HepG2 (cell line): ENCODE data around the gene DTNA. TPM values are rescaled to one million over a fixed set of nuclear protein-coding genes. Genes with fewer than 3 reads are reported as not detected.

Experiments
- ASH2L ChIP-seq: fragments of 300-600, 200-600 bp; sonication (generic); IDR thresholded peaks from 2 replicates; pipeline ENCODE4 v1.7.0; 2017; ENCODE audit warnings: low read depth, mild to moderate bottlenecking, moderate library complexity, mixed read lengths, low read length; ENCODE audit not compliant: insufficient read length
- ATF1 ChIP-seq: IDR thresholded peaks from 2 replicates; pipeline ENCODE4 v1.6.1; 2016; ENCODE audit warnings: mild to moderate bottlenecking, control low read depth
- CHD4 ChIP-seq: fragments of 200-600 bp; sonication (generic); IDR thresholded peaks from 2 replicates; pipeline ENCODE4 v1.7.0; 2017; ENCODE audit warnings: mild to moderate bottlenecking, low read length, borderline replicate concordance
- HMGXB4 ChIP-seq, 2 experiments: sonication (generic) in 1 of 2; formaldehyde crosslinking in 1 of 2; IDR thresholded peaks; 2 replicates each; pipeline versions ENCODE4 v1.4.0 to v1.6.1; 2018 to 2020; ENCODE audit warnings: missing genetic modification reagents in 2 of 2, borderline replicate concordance in 1 of 2, low read depth in 1 of 2, mild to moderate bottlenecking in 1 of 2, missing biosample characterization in 1 of 2
- KLF12 ChIP-seq: sonication (generic); formaldehyde crosslinking; IDR thresholded peaks from 2 replicates; pipeline ENCODE4 v1.4.0; 2020; ENCODE audit warnings: missing genetic modification reagents, borderline replicate concordance
- RFXAP ChIP-seq: sonication (generic); formaldehyde crosslinking; IDR thresholded peaks from 2 replicates; pipeline ENCODE4 v1.4.0; 2020; ENCODE audit warnings: missing genetic modification reagents, borderline replicate concordance
- SMARCC2 ChIP-seq: fragments of 450-650 bp; IDR thresholded peaks from 2 replicates; pipeline ENCODE4 v1.6.1; 2017; ENCODE audit warnings: antibody characterized with exemption, mild to moderate bottlenecking
- SNAPC4 ChIP-seq: sonication (generic); formaldehyde crosslinking; IDR thresholded peaks from 2 replicates; pipeline ENCODE4 v1.4.0; 2020; ENCODE audit warnings: mild to moderate bottlenecking, missing genetic modification reagents
- U2AF1 ChIP-seq: fragments of 200-400 bp; formaldehyde crosslinking; optimal IDR thresholded peaks from 2 replicates; pipeline ENCODE3; 2017; ENCODE audit warnings: mild to moderate bottlenecking, low read depth, low read length
- ZBTB2 ChIP-seq: sonication (generic); formaldehyde crosslinking; IDR thresholded peaks from 2 replicates; pipeline ENCODE4 v1.8.0; 2022; ENCODE audit warnings: low read depth, missing genetic modification reagents
- ZBTB20 ChIP-seq: sonication (generic); formaldehyde crosslinking; IDR thresholded peaks from 2 replicates; pipeline ENCODE4 v1.8.1; 2023; ENCODE audit warnings: missing genetic modification reagents, low read depth, mild to moderate bottlenecking, borderline replicate concordance
- ZFYVE20 ChIP-seq: sonication (generic); formaldehyde crosslinking; IDR thresholded peaks from 2 replicates; pipeline ENCODE4 v1.8.0; 2023; ENCODE audit warnings: low read depth, mild to moderate bottlenecking, moderate library complexity, missing genetic modification reagents, borderline replicate concordance
- ZNF670 ChIP-seq: sonication (generic); formaldehyde crosslinking; IDR thresholded peaks from 2 replicates; pipeline ENCODE4 v1.8.0; 2022; ENCODE audit warnings: mild to moderate bottlenecking, missing genetic modification reagents, borderline replicate concordance
- polyA plus RNA-seq, 8 experiments: library from polyadenylated mRNA; depleted of rRNA in 3 of 8; stranded (reverse) in 7 of 8; unstranded in 1 of 8; fragments of >200 nt; fragmentation: Illumina TruSeq in 4 of 8; extraction: Trizol in 4 of 8; gene quantifications; 2 replicates each; pipeline versions ENCODE4 v1.2.1 to v1.2.3, GENCODE V29; 2011 to 2016; ENCODE audit warnings: low read depth in 4 of 8, missing spikeins in 1 of 8, mixed read lengths in 1 of 8; ENCODE audit not compliant: insufficient read depth in 1 of 8
- total RNA-seq, 5 experiments: library from RNA; depleted of rRNA; stranded (reverse); fragments of >200 nt; fragmentation: Illumina TruSeq; extraction: Trizol; gene quantifications; 2 replicates each; pipeline ENCODE4 v1.2.3, GENCODE V29; 2016; ENCODE audit warnings: low read depth in 1 of 5

Gene DTNA
- total and polyA plus RNA-seq, 2 of the 13 experiments (the other 11 are each of a cell fraction or from before 2014, with no cell fraction given) = 8.5 to 29.0 TPM

- no peak for TF ChIP-seq ZBTB2 (CRISPR knock-in tag)
- TF ChIP-seq CHD4 = peak; percentile 64; the same call in 1 of the 2 replicates
- no peak for TF ChIP-seq ZFYVE20 (CRISPR knock-in tag)
- peak; percentile 52; the same call in 1 of the 2 replicates for TF ChIP-seq SNAPC4 (CRISPR knock-in tag)
- no peak for TF ChIP-seq KLF12 (CRISPR knock-in tag)
- peak; percentile 98 for TF ChIP-seq ASH2L
- no peak for TF ChIP-seq ZBTB20
- TF ChIP-seq ZNF670 = no peak
- TF ChIP-seq HMGXB4 (CRISPR knock-in tag; IDR thresholded peaks at IDR 0.05; ENCODE audit: borderline replicate concordance in 1 of 2, low read depth in 1 of 2) = peak in 1 of 2 experiments; percentile 28; a peak in 1 of 4 replicates
- no peak for TF ChIP-seq SMARCC2
- no peak for TF ChIP-seq U2AF1
- peak; percentile 51; the same call in 1 of the 2 replicates for TF ChIP-seq ATF1 (CRISPR knock-in tag)
- TF ChIP-seq RFXAP = no peak
These were observed 218.7 kb downstream of the DTNA start (continued) for GRCh38 chr18:34928754-34929335.
